Natural killer cell treated with Interleukin-12 subunit alpha and Interleukin-12 subunit beta and Interleukin-15 and Interleukin-18, amount 100 ng/mL, for 72 hours (primary cell): ENCODE data around the gene LNX2. TPM values are rescaled to one million over a fixed set of nuclear protein-coding genes. Genes with fewer than 3 reads are reported as not detected.
"Not testable (repeated sequence)": the region's sequence is repeated elsewhere in the genome, so short reads cannot be mapped to it uniquely, and the experiment has no call there.

Experiments
- ATAC-seq, 2 donors: fragments of 150-1000 bp; cut with Tn5 transposase in 1 of 2; sonication (Bioruptor Pico), chemical (Tn5 transposase) in 1 of 2; 2 replicates each; pipeline ENCODE4 v1.10.0; 2021
- DNase-seq: peaks from one replicate; pipeline ENCODE4 v3.0.0; 2022; ENCODE audit warnings: low spot score
- H3K27ac Mint-ChIP-seq, 2 donors: 1 replicate in 1 of 2; 2 replicates in 1 of 2; pipeline ENCODE4 v1.8.0; 2022; ENCODE audit warnings: mixed read lengths in 2 of 2, mild to moderate bottlenecking in 1 of 2, moderate library complexity in 1 of 2
- H3K27me3 Mint-ChIP-seq, 2 donors: 1 replicate in 1 of 2; 2 replicates in 1 of 2; pipeline ENCODE4 v1.8.0; 2022; ENCODE audit warnings: mixed read lengths in 2 of 2
- H3K36me3 Mint-ChIP-seq: one replicate; pipeline ENCODE4 v1.8.0; 2022; ENCODE audit warnings: mixed read lengths
- H3K4me1 Mint-ChIP-seq, 2 donors: 1 replicate in 1 of 2; 2 replicates in 1 of 2; pipeline ENCODE4 v1.8.0; 2022; ENCODE audit warnings: low read depth in 2 of 2, mixed read lengths in 2 of 2, mild to moderate bottlenecking in 1 of 2
- H3K4me3 Mint-ChIP-seq: one replicate; pipeline ENCODE4 v1.8.0; 2022; ENCODE audit warnings: mixed read lengths
- H3K9me3 Mint-ChIP-seq: 2 replicates; pipeline ENCODE4 v1.8.0; 2022; ENCODE audit warnings: mixed read lengths
- total RNA-seq, 2 donors: library from RNA; stranded (reverse); gene quantifications; one replicate each; pipeline ENCODE4 v1.2.3, GENCODE V29; 2022

The LNX2 gene
- total RNA-seq, 2 donors from 2014 or later = 4.1 to 4.2 TPM

- ATAC-seq (no peak), DNase-seq (no peak)
- H3K36me3 Mint-ChIP-seq = peaks cover 14% of the 10 kb centered on the region
- no peaks in the 10 kb centered on the region for H3K27me3 Mint-ChIP-seq
- H3K9me3 Mint-ChIP-seq = no peaks in the 10 kb centered on the region
- H3K4me1 Mint-ChIP-seq = peaks cover 26 to 35% of the 10 kb centered on the region in 2 donors
- H3K27ac Mint-ChIP-seq = no peak overlapping the region
- no peak overlapping the region for H3K4me3 Mint-ChIP-seq
Measured at GRCh38 chr13:27632214-27632613, 11.9 kb upstream of the LNX2 start.

- peaks cover 22 to 33% of the 10 kb centered on the region in 2 donors for H3K4me1 Mint-ChIP-seq
- DNase-seq (no peak), ATAC-seq (no peak)
- no peaks in the 10 kb centered on the region for H3K9me3 Mint-ChIP-seq
- H3K36me3 Mint-ChIP-seq = peaks cover 14% of the 10 kb centered on the region
- no peak overlapping the region for H3K27ac Mint-ChIP-seq
- no peak overlapping the region for H3K4me3 Mint-ChIP-seq
- no peaks in the 10 kb centered on the region for H3K27me3 Mint-ChIP-seq
Measured at GRCh38 chr13:27631665-27632064, 11.3 kb upstream of the LNX2 start.

GRCh38 chr13:27631156-27631555 lies 10.8 kb upstream of the LNX2 start:
- Mint-ChIP-seq H3K4me1 (peaks cover 25 to 33% of the 10 kb centered on the region in 2 donors), H3K9me3 (no peaks in the 10 kb centered on the region), H3K27me3 (no peaks in the 10 kb centered on the region), H3K4me3 (no peak overlapping the region), H3K27ac (no peak overlapping the region), H3K36me3 (peaks cover 14% of the 10 kb centered on the region)
- ATAC-seq (no peak), DNase-seq (no peak)

DNA sequence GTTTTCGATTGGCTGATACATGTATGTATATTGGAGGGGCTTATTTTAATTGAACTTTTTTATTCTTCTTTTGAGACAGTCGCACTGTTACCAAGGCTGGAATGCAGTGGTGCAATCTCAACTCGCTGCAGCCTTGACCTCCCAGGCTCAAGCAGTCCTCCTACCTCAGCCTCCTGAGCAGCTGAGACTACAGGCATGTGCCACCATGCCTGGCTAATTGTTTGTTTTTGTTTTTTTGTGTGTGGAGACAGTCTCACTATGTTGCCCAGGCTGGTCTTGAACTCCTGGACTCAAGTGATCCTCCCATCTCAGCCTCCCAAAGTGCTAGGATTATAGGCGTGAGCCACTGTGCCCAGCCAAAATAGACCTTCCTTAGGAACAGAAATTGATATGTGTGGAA lies 8.4 kb upstream of the LNX2 start:
- H3K27ac Mint-ChIP-seq = not testable (repeated sequence)
- Mint-ChIP-seq H3K4me1 (peaks cover 36 to 49% of the 10 kb centered on the region in 2 donors), H3K36me3 (peaks cover 27% of the 10 kb centered on the region)

DNA sequence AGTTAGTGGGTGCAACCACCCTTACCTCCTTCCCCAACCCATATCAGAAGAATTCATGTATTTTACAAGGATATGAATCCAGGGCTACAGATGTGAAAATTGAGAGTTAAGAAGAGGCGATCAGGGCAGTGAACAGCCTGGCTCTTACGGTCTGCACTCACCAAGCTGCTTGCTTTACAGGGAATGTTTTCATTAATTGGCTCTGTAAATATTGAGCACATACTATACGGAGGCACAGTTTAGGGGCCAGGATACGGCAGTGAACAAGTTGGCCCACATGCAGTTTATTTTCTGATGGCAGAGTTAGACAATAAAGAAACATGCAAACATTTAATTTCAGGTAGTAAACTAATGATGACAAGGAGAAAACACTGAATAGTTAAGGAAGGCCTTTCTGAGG lies 7.8 kb upstream of the LNX2 start:
- ATAC-seq = no peak
- no peaks in the 10 kb centered on the region for H3K9me3 Mint-ChIP-seq
- H3K4me3 Mint-ChIP-seq = no peak overlapping the region
- no peak overlapping the region for H3K27ac Mint-ChIP-seq
- no peak for DNase-seq
- H3K27me3 Mint-ChIP-seq = no peaks in the 10 kb centered on the region
- peaks cover 41 to 56% of the 10 kb centered on the region in 2 donors for H3K4me1 Mint-ChIP-seq
- peaks cover 32% of the 10 kb centered on the region for H3K36me3 Mint-ChIP-seq

More for the DNA sequence above, 8.4 kb upstream of the LNX2 start:
- H3K27me3 Mint-ChIP-seq, ATAC-seq, DNase-seq, H3K4me3 Mint-ChIP-seq, H3K9me3 Mint-ChIP-seq: not testable (repeated sequence)

DNA sequence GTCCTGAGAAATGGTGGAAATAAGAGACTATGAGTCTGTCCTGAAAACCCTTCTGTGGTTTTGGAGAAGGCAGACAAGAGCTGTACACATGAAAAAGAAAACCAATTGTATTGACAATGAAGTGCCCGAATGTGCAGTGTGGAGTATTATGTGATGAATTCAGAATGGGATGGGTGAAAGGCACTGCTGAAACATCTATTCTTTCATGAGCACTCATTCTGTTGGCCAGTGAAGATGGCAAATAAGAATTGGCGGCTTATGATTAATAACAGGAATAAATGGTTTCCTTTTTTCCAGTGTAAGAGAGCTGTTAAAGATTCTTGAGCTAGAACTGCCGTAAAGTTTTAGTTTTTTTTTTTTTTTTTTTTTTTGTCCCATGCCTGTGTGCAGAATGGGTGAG lies 7.1 kb upstream of the LNX2 start:
- no peak for DNase-seq
- peaks cover 44 to 62% of the 10 kb centered on the region in 2 donors for H3K4me1 Mint-ChIP-seq
- H3K27me3 Mint-ChIP-seq = no peaks in the 10 kb centered on the region
- H3K27ac Mint-ChIP-seq = no peak overlapping the region
- no peaks in the 10 kb centered on the region for H3K9me3 Mint-ChIP-seq
- H3K4me3 Mint-ChIP-seq = peak overlapping the region; percentile 20
- peaks cover 31% of the 10 kb centered on the region for H3K36me3 Mint-ChIP-seq
- ATAC-seq = peak in 1 of 2 donors; percentile 49

GRCh38 chr13:27625839-27626238 lies 5.5 kb upstream of the LNX2 start:
- Mint-ChIP-seq H3K27me3 (no peaks in the 10 kb centered on the region), H3K4me1 (peaks cover 40 to 54% of the 10 kb centered on the region in 2 donors), H3K27ac (no peak overlapping the region), H3K4me3 (peak overlapping the region; percentile 6), H3K9me3 (no peaks in the 10 kb centered on the region), H3K36me3 (peaks cover 30% of the 10 kb centered on the region)
- DNase-seq = no peak
- ATAC-seq = no peak

DNA sequence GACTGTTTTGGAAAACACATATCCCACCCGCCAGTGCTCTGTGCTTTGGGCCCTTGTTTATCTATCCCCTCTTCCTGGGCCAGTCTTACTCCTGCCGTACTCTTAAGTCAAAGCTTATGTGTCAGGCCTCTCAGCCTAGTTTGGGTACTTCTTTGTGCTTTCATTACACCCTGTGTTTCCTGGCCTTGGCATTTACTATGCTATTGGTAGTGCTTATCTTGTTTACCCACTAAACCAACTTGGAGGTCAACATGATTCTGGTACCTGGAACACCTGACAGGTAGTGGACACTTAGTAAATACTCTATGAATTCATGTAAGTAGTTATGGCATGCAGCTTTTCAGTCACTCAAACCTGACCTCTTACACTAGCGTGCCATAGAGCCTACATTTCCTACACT lies 3.7 kb upstream of the LNX2 start:
- no peak for ATAC-seq
- H3K9me3 Mint-ChIP-seq = no peaks in the 10 kb centered on the region
- H3K36me3 Mint-ChIP-seq = peaks cover 30% of the 10 kb centered on the region
- no peak for DNase-seq
- no peaks in the 10 kb centered on the region for H3K27me3 Mint-ChIP-seq
- H3K27ac Mint-ChIP-seq = peak overlapping the region in 1 of 2 donors; percentile 20
- peaks cover 44 to 58% of the 10 kb centered on the region in 2 donors for H3K4me1 Mint-ChIP-seq
- peak overlapping the region; percentile 88 for H3K4me3 Mint-ChIP-seq

GRCh38 chr13:27622881-27623280 lies 2.6 kb upstream of the LNX2 start:
- peaks cover 26% of the 10 kb centered on the region for H3K36me3 Mint-ChIP-seq

DNA sequence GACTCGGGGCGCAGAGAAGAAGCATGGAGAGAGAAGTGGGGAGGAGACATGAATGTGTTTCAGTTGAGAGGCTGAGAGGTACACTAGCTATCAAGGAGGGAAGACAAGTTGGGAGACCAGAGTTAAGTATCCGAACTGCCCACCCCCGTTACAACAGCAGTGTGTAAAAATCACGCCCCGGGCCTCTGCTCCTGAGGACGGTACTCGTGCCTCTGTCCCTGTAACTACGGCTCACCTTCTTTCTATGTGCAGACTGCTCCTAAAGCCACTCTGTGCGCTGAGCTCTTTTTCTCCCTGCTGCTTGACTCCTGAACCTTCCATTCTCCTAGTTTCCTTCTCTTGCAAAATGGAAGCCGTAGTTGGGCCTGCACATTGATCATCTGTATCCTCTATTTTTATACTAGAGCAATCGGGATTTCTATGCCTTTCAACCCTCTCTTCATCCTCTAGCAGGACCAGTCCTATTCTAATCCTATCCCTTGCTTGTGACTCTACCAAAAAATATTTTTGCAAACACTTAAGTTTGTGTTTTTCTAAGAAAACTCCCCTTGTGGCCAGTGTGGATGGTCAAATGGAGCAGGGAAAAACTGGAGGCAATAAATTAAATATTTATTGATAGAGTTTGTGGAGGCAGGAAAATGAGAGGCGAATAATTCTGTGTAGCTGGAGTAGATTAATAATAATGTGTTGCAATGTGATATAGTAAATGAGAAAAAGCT lies 1.9 kb upstream of the LNX2 start:
- peak overlapping the region; percentile 73 to 87 for H3K27ac Mint-ChIP-seq
- ATAC-seq (no peak), DNase-seq (no peak)
- H3K9me3 Mint-ChIP-seq = no peaks in the 10 kb centered on the region
- peaks cover 45 to 63% of the 10 kb centered on the region in 2 donors for H3K4me1 Mint-ChIP-seq
- H3K27me3 Mint-ChIP-seq = no peaks in the 10 kb centered on the region
- peaks cover 23% of the 10 kb centered on the region for H3K36me3 Mint-ChIP-seq
- H3K4me3 Mint-ChIP-seq = peak overlapping the region; percentile 88

More at GRCh38 chr13:27622881-27623280, 2.6 kb upstream of the LNX2 start:
- Mint-ChIP-seq H3K27me3 (no peaks in the 10 kb centered on the region), H3K27ac (peak overlapping the region; percentile 73 to 87), H3K4me1 (peaks cover 44 to 64% of the 10 kb centered on the region in 2 donors), H3K4me3 (peak overlapping the region; percentile 88), H3K9me3 (no peaks in the 10 kb centered on the region)
- DNase-seq (no peak), ATAC-seq (no peak)

DNA sequence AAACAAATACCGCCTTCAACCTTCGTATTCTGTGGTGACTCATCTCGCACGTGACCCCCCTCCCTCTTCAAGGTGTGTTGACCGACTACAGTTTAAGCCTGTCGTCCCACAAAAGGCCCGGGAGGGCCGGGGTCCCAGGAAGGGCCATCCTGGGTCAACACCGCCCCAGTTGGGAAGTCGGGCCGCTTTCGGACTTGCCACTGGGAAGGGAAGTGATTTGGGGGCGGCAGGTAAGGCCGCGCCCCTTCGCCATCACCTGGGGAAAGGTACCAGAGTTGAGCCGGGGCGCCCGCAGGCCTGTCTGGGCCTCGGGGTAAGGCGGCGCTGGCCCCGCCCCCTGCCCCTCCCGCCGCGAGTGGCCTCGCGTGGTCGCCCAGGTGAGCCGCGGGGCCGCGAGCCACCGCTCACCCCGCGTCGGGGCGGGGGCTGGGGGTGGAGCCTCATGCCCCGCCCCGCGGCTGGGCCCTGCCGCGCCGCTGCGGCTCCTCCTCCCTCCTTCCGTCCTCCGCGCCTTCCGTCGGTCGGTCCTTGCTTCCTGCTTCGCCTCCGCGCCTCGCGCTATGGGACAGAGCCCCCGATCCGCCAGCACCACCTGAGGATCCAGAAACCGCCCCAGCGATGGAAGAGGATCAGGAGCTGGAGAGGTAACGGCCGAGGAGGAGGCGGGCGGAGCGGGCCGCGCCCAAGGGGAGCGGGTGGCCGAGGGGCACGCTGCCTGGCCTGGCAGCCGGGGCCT lies 1.2 kb upstream of the LNX2 start, which contains the start of gene POLR1D:
POLR1D (plus strand) TSS at position 527 of the 736 bp plus-strand sequence; CDS start at position 619, 92 bp downstream.
- ATAC-seq (peak; percentile 82 to 87), DNase-seq (peak; percentile 86)
- peak within 1 kb of the TSS; percentile 73 to 87 for H3K27ac Mint-ChIP-seq
- H3K4me1 Mint-ChIP-seq = peaks cover 44 to 59% of the 10 kb centered on the region in 2 donors
- no peaks in the 10 kb centered on the region for H3K27me3 Mint-ChIP-seq
- no peaks in the 10 kb centered on the region for H3K9me3 Mint-ChIP-seq
- peaks cover 23% of the 10 kb centered on the region for H3K36me3 Mint-ChIP-seq
- peak within 1 kb of the TSS; percentile 94 for H3K4me3 Mint-ChIP-seq

DNA sequence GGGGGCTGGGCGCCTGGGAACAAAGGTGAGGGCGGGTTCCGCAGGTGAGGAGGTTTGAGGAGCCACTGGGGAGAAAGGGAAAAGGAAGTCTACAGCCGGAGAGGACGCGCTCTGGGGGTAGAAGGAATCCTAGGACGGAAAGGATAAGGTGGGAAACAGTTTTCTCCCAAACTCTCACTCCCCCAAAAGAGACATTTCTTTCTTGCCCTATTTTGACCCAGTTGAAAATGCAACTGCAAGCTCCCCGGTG lies 712 bp upstream of the LNX2 start:
- ATAC-seq = no peak
- peaks cover 23% of the 10 kb centered on the region for H3K36me3 Mint-ChIP-seq
- H3K4me1 Mint-ChIP-seq = peaks cover 41 to 55% of the 10 kb centered on the region in 2 donors
- H3K27me3 Mint-ChIP-seq = no peaks in the 10 kb centered on the region
- peak overlapping the region; percentile 94 for H3K4me3 Mint-ChIP-seq
- peak overlapping the region; percentile 71 to 73 for H3K27ac Mint-ChIP-seq
- H3K9me3 Mint-ChIP-seq = no peaks in the 10 kb centered on the region
- DNase-seq = no peak

DNA sequence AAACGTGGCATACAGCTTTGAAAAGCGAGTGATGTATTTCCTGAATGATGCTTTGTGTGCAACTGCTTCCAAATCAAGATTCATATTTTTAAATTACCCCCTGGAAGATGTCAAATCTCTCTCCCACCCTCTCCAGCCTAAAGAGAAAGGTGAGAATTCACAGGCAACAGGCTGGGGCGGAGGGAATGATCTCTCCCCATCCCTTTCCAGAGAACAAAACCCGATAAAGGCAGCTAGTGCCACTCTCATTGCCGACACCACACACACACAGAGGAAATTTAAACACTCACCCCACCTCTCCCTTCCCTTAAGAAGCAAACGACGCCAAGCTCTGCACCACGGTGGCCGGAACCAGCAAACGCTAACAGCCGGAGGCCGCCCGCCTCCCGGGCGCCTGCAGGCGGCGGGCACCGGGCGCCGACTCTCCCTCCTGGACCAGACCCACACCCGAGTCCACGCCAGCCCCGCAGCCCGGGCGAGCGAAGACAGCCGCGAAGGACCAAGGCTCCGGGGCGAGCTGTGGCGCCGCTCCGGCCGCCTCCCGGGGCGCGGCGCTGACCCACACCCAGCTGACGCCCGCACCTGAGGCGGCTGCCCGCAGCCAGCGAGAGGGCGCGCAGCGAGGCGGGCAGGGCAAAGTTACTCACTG lies 477 bp downstream of the LNX2 start:
- ATAC-seq (peak; percentile 48 to 61), DNase-seq (no peak)
- H3K27ac Mint-ChIP-seq = peak overlapping the region; percentile 47 to 87
- peaks cover 32 to 43% of the 10 kb centered on the region in 2 donors for H3K4me1 Mint-ChIP-seq
- H3K27me3 Mint-ChIP-seq = no peaks in the 10 kb centered on the region
- peak overlapping the region; percentile 94 for H3K4me3 Mint-ChIP-seq
- peaks cover 12% of the 10 kb centered on the region for H3K36me3 Mint-ChIP-seq
- H3K9me3 Mint-ChIP-seq = no peaks in the 10 kb centered on the region
